H1 (cell line): Measurements from ENCODE around the gene OAT. TPM values are rescaled to one million over a fixed set of nuclear protein-coding genes. Genes with fewer than 3 reads are reported as not detected.

Source experiments
- CTCF ChIA-PET: fragments of 300-600 bp; sonication (Branson Sonifier 250); formaldehyde crosslinking; loops from one replicate; lab custom pipeline; 2021; ENCODE audit not compliant: partially characterized antibody; lab: Charles Lee
- POLR2A ChIA-PET: fragments of 300-600 bp; sonication (Branson Sonifier 250); formaldehyde crosslinking; loops from one replicate; lab custom pipeline; 2021; ENCODE audit warnings: inconsistent platforms; ENCODE audit not compliant: partially characterized antibody; lab: Charles Lee
- DNase-seq, 2 experiments: peaks; one replicate each; pipeline versions ENCODE4 v3.0.0 to v3.0.0-alpha.2; 2010 to 2022; ENCODE audit warnings: low spot score in 2 of 2, low read depth in 1 of 2, mixed read lengths in 1 of 2
- FAIRE-seq: peaks from 2 replicates; lab custom pipeline; 2011; peaks lifted over from hg19 to GRCh38; lab: Jason Lieb, UNC
- H2AFZ ChIP-seq: 2 replicates; pipeline ENCODE4 v1.8.1; 2012; ENCODE audit warnings: low read length, inconsistent platforms
- H2AK5ac ChIP-seq: 2 replicates; pipeline ENCODE4 v1.6.1; 2013; ENCODE audit warnings: low read depth, low read length
- H2BK120ac ChIP-seq: replicated peaks from 2 replicates; pipeline ENCODE3; 2013; ENCODE audit warnings: low read depth, low read length, inconsistent platforms
- H2BK12ac ChIP-seq: 2 replicates; pipeline ENCODE4 v1.6.1; 2013; ENCODE audit warnings: low read depth, low read length
- H2BK15ac ChIP-seq: 2 replicates; pipeline ENCODE4 v1.6.1; 2013; ENCODE audit warnings: low read length
- H2BK20ac ChIP-seq: 2 replicates; pipeline ENCODE4 v1.6.1; 2013; ENCODE audit warnings: low read length
- H2BK5ac ChIP-seq: 2 replicates; pipeline ENCODE4 v1.6.1; 2013; ENCODE audit warnings: low read depth, low read length
- H3K14ac ChIP-seq: 2 replicates; pipeline ENCODE4 v1.6.1; 2013; ENCODE audit warnings: inconsistent platforms; ENCODE audit not compliant: insufficient read length
- H3K18ac ChIP-seq: 2 replicates; pipeline ENCODE4 v1.6.1; 2013; ENCODE audit warnings: low read length; ENCODE audit errors: extremely low read depth
- H3K23ac ChIP-seq: 2 replicates; pipeline ENCODE4 v1.6.1; 2013; ENCODE audit warnings: inconsistent platforms; ENCODE audit not compliant: insufficient read length
- H3K23me2 ChIP-seq: 2 replicates; pipeline ENCODE4 v1.6.1; 2013; ENCODE audit warnings: low read depth, low read length
- H3K27ac ChIP-seq: 2 replicates; pipeline ENCODE4 v1.6.1; 2011; ENCODE audit warnings: low read depth, low read length, inconsistent platforms
- H3K27me3 ChIP-seq, 4 experiments: replicated peaks in 1 of 4; 1 replicate in 1 of 4; 2 replicates in 3 of 4; pipeline versions ENCODE4 v1.6.1 to v1.8.1; 2011 to 2013; ENCODE audit warnings: low read length in 3 of 4, mild to moderate bottlenecking in 3 of 4, inconsistent platforms in 2 of 4, mixed read lengths in 2 of 4, moderate library complexity in 1 of 4; ENCODE audit not compliant: control insufficient read depth in 3 of 4, insufficient read depth in 3 of 4; ENCODE audit errors: extremely low read depth in 1 of 4
- H3K36me3 ChIP-seq, 4 experiments: 2 replicates each; pipeline versions ENCODE4 v1.6.1 to v1.8.1; 2011 to 2013; ENCODE audit warnings: mild to moderate bottlenecking in 4 of 4, low read length in 3 of 4, moderate library complexity in 2 of 4, control low read depth in 1 of 4, inconsistent platforms in 1 of 4; ENCODE audit not compliant: insufficient read depth in 4 of 4, control insufficient read depth in 2 of 4
- H3K4ac ChIP-seq: replicated peaks from 2 replicates; pipeline ENCODE3; 2013; ENCODE audit warnings: low read length, low read depth, mixed read lengths, inconsistent platforms; ENCODE audit not compliant: insufficient read length
- H3K4me1 ChIP-seq, 4 experiments: replicated peaks in 1 of 4; 1 replicate in 1 of 4; 2 replicates in 3 of 4; pipeline versions ENCODE4 v1.6.1 to v1.8.1; 2011 to 2013; ENCODE audit warnings: low read length in 3 of 4, inconsistent platforms in 2 of 4, mixed read lengths in 1 of 4; ENCODE audit not compliant: insufficient read depth in 4 of 4, control insufficient read depth in 3 of 4
- H3K4me2 ChIP-seq, 2 experiments: 2 replicates each; pipeline versions ENCODE4 v1.6.1 to v1.8.1; 2011 to 2013; ENCODE audit warnings: low read depth in 2 of 2, low read length in 2 of 2, control low read depth in 1 of 2, inconsistent platforms in 1 of 2, mild to moderate bottlenecking in 1 of 2; ENCODE audit not compliant: insufficient read depth in 1 of 2
- H3K4me3 ChIP-seq, 4 experiments: fragments of 200-600, 300-600 bp in 1 of 4; sonication (generic), shearing (Covaris generic), sonication (Bioruptor Twin) in 1 of 4; 2 replicates each; pipeline versions ENCODE4 v1.5.1 to v1.8.1; 2011 to 2016; ENCODE audit warnings: low read length in 4 of 4, low read depth in 3 of 4, control low read depth in 2 of 4, inconsistent platforms in 2 of 4, mild to moderate bottlenecking in 2 of 4, mixed read lengths in 1 of 4, moderate library complexity in 1 of 4; ENCODE audit not compliant: insufficient read depth in 2 of 4; ENCODE audit errors: extremely low read depth in 1 of 4
- H3K56ac ChIP-seq: replicated peaks from 2 replicates; pipeline ENCODE3; 2013; ENCODE audit warnings: low read depth, mild to moderate bottlenecking, mixed read lengths, low read length, inconsistent platforms; ENCODE audit not compliant: insufficient read length
- H3K79me1 ChIP-seq: 2 replicates; pipeline ENCODE4 v1.6.1; 2013; ENCODE audit warnings: low read depth, low read length, control low read depth
- H3K79me2 ChIP-seq, 2 experiments: 2 replicates each; pipeline versions ENCODE4 v1.6.1 to v1.8.1; 2012 to 2013; ENCODE audit warnings: low read length in 2 of 2, mild to moderate bottlenecking in 2 of 2, inconsistent platforms in 1 of 2; ENCODE audit not compliant: insufficient read depth in 2 of 2, control insufficient read depth in 1 of 2
- H3K9ac ChIP-seq, 4 experiments: replicated peaks in 1 of 4; 1 replicate in 1 of 4; 2 replicates in 3 of 4; pipeline versions ENCODE4 v1.6.1 to v1.8.1; 2011 to 2013; ENCODE audit warnings: low read depth in 3 of 4, low read length in 3 of 4, control low read depth in 2 of 4, mild to moderate bottlenecking in 2 of 4, moderate library complexity in 2 of 4, inconsistent platforms in 1 of 4; ENCODE audit errors: extremely low read depth in 1 of 4
- H3K9me3 ChIP-seq, 2 experiments: 2 replicates each; pipeline versions ENCODE4 v1.6.1 to v1.8.1; 2012 to 2013; ENCODE audit warnings: mild to moderate bottlenecking in 2 of 2, moderate library complexity in 2 of 2, control low read depth in 1 of 2, inconsistent platforms in 1 of 2, low read depth in 1 of 2, low read length in 1 of 2, mixed read lengths in 1 of 2; ENCODE audit not compliant: insufficient read depth in 2 of 2
- H4K20me1 ChIP-seq, 2 experiments: replicated peaks in 1 of 2; 2 replicates each; pipeline versions ENCODE3 to v1.8.1; 2011 to 2013; ENCODE audit warnings: inconsistent platforms in 2 of 2, low read length in 2 of 2, mild to moderate bottlenecking in 1 of 2; ENCODE audit not compliant: insufficient read depth in 2 of 2, control insufficient read depth in 1 of 2
- H4K5ac ChIP-seq: 2 replicates; pipeline ENCODE4 v1.6.1; 2013; ENCODE audit warnings: low read length, low read depth, mixed read lengths, inconsistent platforms; ENCODE audit not compliant: insufficient read length
- H4K8ac ChIP-seq: 2 replicates; pipeline ENCODE4 v1.8.0; 2013; ENCODE audit warnings: mild to moderate bottlenecking, moderate library complexity, low read length, inconsistent platforms; ENCODE audit not compliant: insufficient read depth; ENCODE audit errors: extremely low read depth
- H4K91ac ChIP-seq: replicated peaks from 2 replicates; pipeline ENCODE3; 2013; ENCODE audit warnings: low read length, mixed read lengths, inconsistent platforms; ENCODE audit not compliant: insufficient read length
- BCL11A ChIP-seq, 2 experiments: IDR thresholded peaks; one replicate each; pipeline ENCODE4 v1.6.1; 2011; ENCODE audit warnings: low read depth in 2 of 2, low read length in 2 of 2, mild to moderate bottlenecking in 2 of 2
- CEBPB ChIP-seq: IDR thresholded peaks from 2 replicates; pipeline ENCODE4 v1.6.1; 2012; ENCODE audit warnings: low read depth, low read length
- EP300 ChIP-seq, 2 experiments: IDR thresholded peaks; 1 replicate in 1 of 2; 2 replicates in 1 of 2; pipeline ENCODE4 v1.6.1; 2011 to 2012; ENCODE audit warnings: low read depth in 2 of 2, low read length in 2 of 2, mild to moderate bottlenecking in 2 of 2, borderline replicate concordance in 1 of 2, inconsistent platforms in 1 of 2, moderate library complexity in 1 of 2
- MAFK ChIP-seq: IDR thresholded peaks from 2 replicates; pipeline ENCODE4 v1.6.1; 2012; ENCODE audit warnings: low read depth, mild to moderate bottlenecking, improper control_type of control experiment, low read length
- PHF8 ChIP-seq: fragments of 200-600 bp; sonication (generic); conservative IDR thresholded peaks from 2 replicates; pipeline ENCODE4 v1.7.1; 2012; ENCODE audit warnings: low read depth, mild to moderate bottlenecking, inconsistent platforms, low read length, moderate library complexity
- POLR2A ChIP-seq, 2 experiments: IDR thresholded peaks; 1 replicate in 1 of 2; 2 replicates in 1 of 2; pipeline ENCODE4 v1.6.1; 2011; ENCODE audit warnings: low read depth in 2 of 2, low read length in 2 of 2, mild to moderate bottlenecking in 2 of 2; ENCODE audit errors: control extremely low read depth in 1 of 2
- SIRT6 ChIP-seq: IDR thresholded peaks from one replicate; pipeline ENCODE4 v1.7.1; 2012; ENCODE audit warnings: low read length, inconsistent platforms
- TBP ChIP-seq: IDR thresholded peaks from 2 replicates; pipeline ENCODE4 v1.6.1; 2011; ENCODE audit warnings: low read depth, low read length, improper control_type of control experiment
- ZNF274 ChIP-seq: IDR thresholded peaks from 2 replicates; pipeline ENCODE4 v1.7.0; 2012; ENCODE audit warnings: low read length, borderline replicate concordance; ENCODE audit errors: extremely low read depth
- WGBS, 2 experiments: shearing (Covaris generic) in 1 of 2; methylation state at CpG; one replicate each; pipeline versions ENCODE4 v1.1.6 to v1.1.7; 2013 to 2015; ENCODE audit warnings: low lambda C conversion rate in 2 of 2, mixed read lengths in 2 of 2, inconsistent platforms in 1 of 2, low coverage in 1 of 2, missing lambda C conversion rate in 1 of 2; ENCODE audit not compliant: insufficient replicate concordance in 2 of 2, insufficient coverage in 1 of 2, insufficient read length in 1 of 2; ENCODE audit errors: extremely low coverage in 1 of 2, missing lambda C conversion rate in 1 of 2; 5-methylcytosine and 5-hydroxymethylcytosine counted together
- polyA plus RNA-seq, 7 experiments: library from polyadenylated mRNA; depleted of rRNA in 3 of 7; stranded (reverse) in 5 of 7; unstranded in 2 of 7; fragments of >200 nt in 5 of 7; fragments of 200-250 nt in 2 of 7; gene quantifications; 1 replicate in 5 of 7; 2 replicates in 1 of 7; 4 replicates in 1 of 7; pipeline versions ENCODE4 v1.2.1 to v1.2.3, GENCODE V29; 2011 to 2013; ENCODE audit warnings: missing spikeins in 2 of 7, mixed read lengths in 2 of 7
- total RNA-seq: library from RNA; stranded (reverse); fragmentation: NEBNext Ultra II Directional; extraction: Animal tissue kit (Norgen Biotek cat#: 25700); gene quantifications from 2 replicates; pipeline ENCODE4 v1.2.1, GENCODE V29; 2021
- TF ChIP-seq, protein P1 (sequence below): IDR thresholded peaks from 2 replicates; pipeline ENCODE4 v1.6.1; 2012; ENCODE audit warnings: inconsistent platforms
- TF ChIP-seq, protein P2 (sequence below): IDR thresholded peaks from 2 replicates; pipeline ENCODE4 v1.6.1; 2011; ENCODE audit warnings: low read length, improper control_type of control experiment
- TF ChIP-seq, protein P3 (sequence below): IDR thresholded peaks from 2 replicates; pipeline ENCODE4 v1.6.1; 2011; ENCODE audit warnings: low read depth, mild to moderate bottlenecking, low read length; ENCODE audit not compliant: insufficient read depth

OAT gene
- total and polyA plus RNA-seq, 2 of the 8 experiments (the other 6 are each of a cell fraction or from before 2014, with no cell fraction given) = 67.8 to 121 TPM

DNA sequence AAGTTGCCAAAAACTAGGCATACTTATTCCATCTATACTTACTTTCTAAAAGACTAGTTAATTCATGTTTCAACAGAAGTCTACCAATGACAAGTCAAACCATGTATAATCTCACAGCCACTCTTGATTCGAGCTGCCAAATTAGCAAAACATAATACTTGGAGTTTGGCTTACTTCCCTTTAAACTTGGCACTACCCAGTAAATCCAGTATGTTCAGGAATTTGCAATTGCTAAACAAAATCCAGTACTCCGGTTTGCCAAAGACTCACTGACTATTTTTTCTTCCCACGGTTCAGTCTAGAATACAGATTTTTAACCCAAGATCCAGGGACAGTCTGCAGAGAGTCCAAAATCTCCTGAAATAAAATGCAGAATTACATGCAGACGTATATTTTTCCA, 4.6 kb downstream of the OAT start:
- Histone ChIP-seq H3K27ac (no peak overlapping the region), H3K79me1 (no peaks in the 10 kb centered on the region; the same call in 1 of the 2 replicates), H4K5ac (no peak overlapping the region), H3K23me2 (peaks cover 7% of the 10 kb centered on the region; the same call in 1 of the 2 replicates), H4K8ac (no peak overlapping the region), H2BK5ac (no peak overlapping the region), H2BK15ac (no peak overlapping the region), H3K56ac (no peak overlapping the region), H3K4me2 (no peak overlapping the region), H4K91ac (no peak overlapping the region), H3K4ac (no peak overlapping the region), H3K79me2 (peaks cover 2 to 57% of the 10 kb centered on the region in 2 experiments), H2AK5ac (no peak overlapping the region), H3K23ac (no peak overlapping the region), H2AFZ (no peak overlapping the region), H3K9ac (no peak overlapping the region; a peak in 1 of 7 replicates), H3K14ac (no peak overlapping the region), H3K9me3 (no peaks in the 10 kb centered on the region), H3K18ac (no peak overlapping the region), H3K27me3 (peaks cover 0 to 2% (median 0%) of the 10 kb centered on the region in 4 experiments; a peak in 1 of 7 replicates), H2BK12ac (no peak overlapping the region), H4K20me1 (peaks cover 0 to 5% of the 10 kb centered on the region in 2 experiments), H3K4me1 (peaks cover 0 to 2% (median 2%) of the 10 kb centered on the region in 4 experiments; a peak in 3 of 7 replicates), H2BK120ac (no peak overlapping the region), H3K36me3 (peaks cover 0 to 5% (median 0%) of the 10 kb centered on the region in 4 experiments; a peak in 2 of 8 replicates), H3K4me3 (no peak overlapping the region), H2BK20ac (no peak overlapping the region)
- 90% methylated on average over 4 of the region's 4 CpGs; no CpG with 5 or more reads in 1 of the 2 experiments for WGBS, 2 experiments
- DNase-seq = no peak
- no peak for FAIRE-seq
- POLR2A ChIA-PET = interaction anchor here (0.7 to 2.2 kb wide), 2 partner anchors 10 to 346 kb away, joined by 3 to 7 read pairs; no protein-coding TSS in a partner anchor
- CTCF ChIA-PET = interaction anchor here (0.6 to 4.3 kb wide), 3 partner anchors 10 to 420 kb away, joined by 3 to 20 read pairs (median 4); no protein-coding TSS in a partner anchor
- TF ChIP-seq BCL11A (IDR thresholded peaks at IDR 0.05; ENCODE audit: low read depth in 2 of 2, low read length in 2 of 2) (no peak), PHF8 (no peak), MAFK (no peak), CEBPB (no peak), TBP (no peak), EP300 (IDR thresholded peaks at IDR 0.05; ENCODE audit: borderline replicate concordance in 1 of 2, low read depth in 2 of 2, low read length in 2 of 2) (no peak), SIRT6 (no peak), ZNF274 (no peak), POLR2A (IDR thresholded peaks at IDR 0.05; ENCODE audit: control extremely low read depth in 1 of 2, low read depth in 2 of 2, low read length in 2 of 2) (no peak)
- TF ChIP-seq, protein P1, sequence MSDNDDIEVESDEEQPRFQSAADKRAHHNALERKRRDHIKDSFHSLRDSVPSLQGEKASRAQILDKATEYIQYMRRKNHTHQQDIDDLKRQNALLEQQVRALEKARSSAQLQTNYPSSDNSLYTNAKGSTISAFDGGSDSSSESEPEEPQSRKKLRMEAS = no peak
- TF ChIP-seq, protein P2, sequence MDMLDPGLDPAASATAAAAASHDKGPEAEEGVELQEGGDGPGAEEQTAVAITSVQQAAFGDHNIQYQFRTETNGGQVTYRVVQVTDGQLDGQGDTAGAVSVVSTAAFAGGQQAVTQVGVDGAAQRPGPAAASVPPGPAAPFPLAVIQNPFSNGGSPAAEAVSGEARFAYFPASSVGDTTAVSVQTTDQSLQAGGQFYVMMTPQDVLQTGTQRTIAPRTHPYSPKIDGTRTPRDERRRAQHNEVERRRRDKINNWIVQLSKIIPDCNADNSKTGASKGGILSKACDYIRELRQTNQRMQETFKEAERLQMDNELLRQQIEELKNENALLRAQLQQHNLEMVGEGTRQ = no peak
- TF ChIP-seq, protein P3, sequence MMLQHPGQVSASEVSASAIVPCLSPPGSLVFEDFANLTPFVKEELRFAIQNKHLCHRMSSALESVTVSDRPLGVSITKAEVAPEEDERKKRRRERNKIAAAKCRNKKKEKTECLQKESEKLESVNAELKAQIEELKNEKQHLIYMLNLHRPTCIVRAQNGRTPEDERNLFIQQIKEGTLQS = no peak
